Tibial nerve (tissue), 4 donors: ENCODE data around the gene ZNF574.

Experiments
- EP300 ChIP-seq, 2 donors: sonication (generic); formaldehyde crosslinking; IDR thresholded peaks; one replicate each; pipeline ENCODE4 v1.6.1; 2017; ENCODE audit warnings: antibody characterized with exemption in 2 of 2, mild to moderate bottlenecking in 1 of 2
- POLR2A ChIP-seq, 2 donors: fragments of 450-650 bp; IDR thresholded peaks; one replicate each; pipeline ENCODE4 v1.6.1; 2017; ENCODE audit warnings: antibody characterized with exemption in 2 of 2, mild to moderate bottlenecking in 2 of 2, moderate library complexity in 2 of 2
- TF ChIP-seq, protein P1 (sequence below), 5 experiments: fragments of 200-600 bp in 3 of 5; fragments of 450-650 bp in 2 of 5; sonication (generic) in 3 of 5; IDR thresholded peaks; one replicate each; pipeline ENCODE4 v1.5.1; 2016 to 2019; ENCODE audit warnings: antibody characterized with exemption in 5 of 5, mild to moderate bottlenecking in 3 of 5, moderate library complexity in 2 of 5

DNA sequence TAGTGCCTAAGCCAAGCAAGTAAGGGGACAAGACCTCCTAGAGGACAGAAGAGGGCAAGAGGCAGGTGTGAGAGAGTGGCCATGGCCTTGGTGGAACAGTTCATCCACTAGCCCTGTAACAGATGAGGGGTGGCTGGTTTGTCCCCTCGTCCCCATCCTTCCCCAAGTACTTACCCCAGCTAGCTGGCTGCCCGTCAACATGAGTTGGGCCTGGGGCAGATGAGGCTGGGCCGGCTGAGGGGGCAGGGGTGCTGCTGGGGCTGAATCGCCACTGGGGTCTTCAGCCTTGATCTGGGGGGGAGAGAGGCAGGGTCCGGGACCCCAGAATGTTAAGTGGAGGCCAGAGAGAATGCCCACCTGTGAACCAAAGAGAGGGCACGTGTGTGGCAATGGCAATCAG lies 41.1 kb downstream of the ZNF574 start:
- TF ChIP-seq, protein P1, sequence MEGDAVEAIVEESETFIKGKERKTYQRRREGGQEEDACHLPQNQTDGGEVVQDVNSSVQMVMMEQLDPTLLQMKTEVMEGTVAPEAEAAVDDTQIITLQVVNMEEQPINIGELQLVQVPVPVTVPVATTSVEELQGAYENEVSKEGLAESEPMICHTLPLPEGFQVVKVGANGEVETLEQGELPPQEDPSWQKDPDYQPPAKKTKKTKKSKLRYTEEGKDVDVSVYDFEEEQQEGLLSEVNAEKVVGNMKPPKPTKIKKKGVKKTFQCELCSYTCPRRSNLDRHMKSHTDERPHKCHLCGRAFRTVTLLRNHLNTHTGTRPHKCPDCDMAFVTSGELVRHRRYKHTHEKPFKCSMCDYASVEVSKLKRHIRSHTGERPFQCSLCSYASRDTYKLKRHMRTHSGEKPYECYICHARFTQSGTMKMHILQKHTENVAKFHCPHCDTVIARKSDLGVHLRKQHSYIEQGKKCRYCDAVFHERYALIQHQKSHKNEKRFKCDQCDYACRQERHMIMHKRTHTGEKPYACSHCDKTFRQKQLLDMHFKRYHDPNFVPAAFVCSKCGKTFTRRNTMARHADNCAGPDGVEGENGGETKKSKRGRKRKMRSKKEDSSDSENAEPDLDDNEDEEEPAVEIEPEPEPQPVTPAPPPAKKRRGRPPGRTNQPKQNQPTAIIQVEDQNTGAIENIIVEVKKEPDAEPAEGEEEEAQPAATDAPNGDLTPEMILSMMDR (IDR thresholded peaks at IDR 0.05): no peak
- TF ChIP-seq EP300 (IDR thresholded peaks at IDR 0.05) (no peak), POLR2A (IDR thresholded peaks at IDR 0.05) (no peak)
